Bronchus fibroblast of lung (primary cell): Measurements from ENCODE around the gene SPC25. TPM values are rescaled to one million over a fixed set of nuclear protein-coding genes. Genes with fewer than 3 reads are reported as not detected.

Experiments used
- total RNA-seq: library from RNA; depleted of rRNA; stranded (reverse); fragments of >200 nt; gene quantifications from 2 replicates; pipeline ENCODE4 v1.2.3, GENCODE V29; 2015

The SPC25 gene, protein sequence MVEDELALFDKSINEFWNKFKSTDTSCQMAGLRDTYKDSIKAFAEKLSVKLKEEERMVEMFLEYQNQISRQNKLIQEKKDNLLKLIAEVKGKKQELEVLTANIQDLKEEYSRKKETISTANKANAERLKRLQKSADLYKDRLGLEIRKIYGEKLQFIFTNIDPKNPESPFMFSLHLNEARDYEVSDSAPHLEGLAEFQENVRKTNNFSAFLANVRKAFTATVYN
- 12.9 and 14.8 TPM in 2 replicates for total RNA-seq

DNA sequence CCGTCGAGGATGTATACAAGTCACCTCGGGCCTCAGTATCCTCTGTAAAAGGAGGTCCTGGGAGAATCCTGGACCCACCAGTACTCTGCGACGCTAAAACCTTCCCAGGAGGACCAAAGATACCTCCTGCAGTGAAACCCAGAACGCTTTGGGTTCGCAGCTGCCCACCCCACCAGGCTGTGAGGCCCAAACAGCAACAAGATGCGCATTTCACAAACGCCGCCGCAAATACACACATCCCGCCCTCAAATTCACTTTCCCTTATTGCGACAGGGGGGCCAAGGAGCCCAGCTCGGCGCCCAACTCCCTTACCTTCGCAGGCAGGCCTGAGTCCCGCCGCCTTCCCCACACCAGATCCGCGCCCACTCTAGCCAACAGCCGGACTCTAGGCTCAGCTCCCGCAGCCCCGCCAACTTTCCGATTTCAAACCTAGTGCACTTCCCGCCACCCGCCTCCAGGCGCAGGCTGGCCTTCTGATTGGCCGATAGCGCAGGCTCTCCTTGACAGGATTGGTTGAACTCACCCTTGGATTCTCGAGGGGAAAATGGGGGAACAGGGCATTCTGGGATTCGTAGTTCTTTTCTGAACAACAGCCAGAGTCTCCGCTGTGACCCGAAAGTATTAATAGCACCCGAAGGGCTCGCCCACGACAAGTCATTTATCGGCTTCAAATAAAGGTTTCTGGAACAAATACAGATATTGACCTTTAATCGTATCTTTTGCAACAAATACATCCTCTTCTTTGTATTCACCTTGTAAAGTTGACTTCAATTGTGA lies at the start of gene SPC25:
Gene SPC25, minus strand, starts transcription at position 425 of the 777 bp plus-strand sequence. CDS start 911 bp downstream, outside the sequence.

GRCh38 chr2:168901003-168901402 lies 10.8 kb upstream of the SPC25 start, which contains the start of gene G6PC2:
G6PC2 (plus strand) TSS chr2:168901291; CDS start chr2:168901332, 41 bp downstream.

Other genes with a start within 250 kb of the SPC25 start
- under 0.01 TPM in 1 of 2 replicates, not detected in the other for gene NOSTRIN, start 87.8 kb downstream of the SPC25 start, total RNA-seq
- gene G6PC2, start 10.9 kb upstream of the SPC25 start, total RNA-seq = not detected in 2 replicates
- gene ABCB11, start 140.9 kb upstream of the SPC25 start, total RNA-seq = not detected in 2 replicates
- not detected in 2 replicates for gene DHRS9, start 179.1 kb upstream of the SPC25 start, total RNA-seq